8988T (cell line): ENCODE measurements around the gene OTULIN.

Experiments used
- DNase-seq: peaks from one replicate; pipeline ENCODE4 v3.0.0; 2011

Gene OTULIN

GRCh38 chr5:14744296-14745187 is 80.0 kb downstream of the OTULIN start:
- no peak for DNase-seq

- no peak for DNase-seq
These were observed 80.7 kb downstream of the OTULIN start for GRCh38 chr5:14745188-14745563.

- no peak for DNase-seq
These were observed 81.2 kb downstream of the OTULIN start for GRCh38 chr5:14745753-14746152.

GRCh38 chr5:14748180-14748900 is 83.8 kb downstream of the OTULIN start:
- no peak for DNase-seq
